GM18870 (cell line): ENCODE results near the gene STAT1.

Source experiments
- ATAC-seq: cut with Tn5 transposase; IDR thresholded peaks from one replicate; pipeline ENCODE4 v1.9.1; 2021; ENCODE audit warnings: moderate library complexity; ENCODE audit not compliant: unreplicated experiment

STAT1 gene

GRCh38 chr2:190986221-190986953 lies 27.6 kb downstream of the STAT1 start:
- no peak for ATAC-seq

GRCh38 chr2:190984595-190984994 lies 29.4 kb downstream of the STAT1 start:
- ATAC-seq, result no peak

GRCh38 chr2:190982262-190983034 lies 31.5 kb downstream of the STAT1 start:
- ATAC-seq, result no peak

GRCh38 chr2:190981733-190982132 lies 32.2 kb downstream of the STAT1 start:
- ATAC-seq, result no peak

- ATAC-seq, result no peak
Observed at GRCh38 chr2:190981333-190981732, 32.6 kb downstream of the STAT1 start.

- ATAC-seq, result no peak
Observed at GRCh38 chr2:190980630-190981209, 33.3 kb downstream of the STAT1 start.

- ATAC-seq, result no peak
Observed at GRCh38 chr2:190979906-190980629, 33.9 kb downstream of the STAT1 start.

GRCh38 chr2:190978389-190979053 lies 35.5 kb downstream of the STAT1 start:
- no peak for ATAC-seq

GRCh38 chr2:190977505-190977904 lies 36.5 kb downstream of the STAT1 start:
- ATAC-seq, result no peak

GRCh38 chr2:190976521-190976920 lies 37.5 kb downstream of the STAT1 start:
- no peak for ATAC-seq

- no peak for ATAC-seq
Observed at GRCh38 chr2:190974629-190975361, 39.2 kb downstream of the STAT1 start.

GRCh38 chr2:190973726-190974628 lies 40.0 kb downstream of the STAT1 start:
- no peak for ATAC-seq

- no peak for ATAC-seq
Observed at GRCh38 chr2:190973262-190973661, 40.7 kb downstream of the STAT1 start.

- ATAC-seq, result no peak
Observed at GRCh38 chr2:190972846-190973245, 41.1 kb downstream of the STAT1 start.

GRCh38 chr2:190972213-190972612 lies 41.8 kb downstream of the STAT1 start:
- ATAC-seq, result no peak

GRCh38 chr2:190970873-190971506 lies 43.0 kb downstream of the STAT1 start:
- no peak for ATAC-seq

GRCh38 chr2:190970160-190970559 lies 43.8 kb downstream of the STAT1 start:
- ATAC-seq, result no peak

GRCh38 chr2:190968522-190968921 lies 45.4 kb downstream of the STAT1 start:
- no peak for ATAC-seq
